GM23248 (cell line): ENCODE measurements around the gene ZNF41.

ENCODE experiments used
- EZH2 ChIP-seq: fragments of 200-600 bp; sonication (generic); IDR thresholded peaks from 2 replicates; pipeline ENCODE4 v1.6.1; 2018; ENCODE audit warnings: antibody characterized with exemption, mild to moderate bottlenecking; ENCODE audit not compliant: insufficient read depth, poor library complexity, severe bottlenecking
- EZH2phosphoT487 ChIP-seq: fragments of 200-600 bp; sonication (generic); IDR thresholded peaks from 2 replicates; pipeline ENCODE4 v1.6.1; 2018; ENCODE audit warnings: antibody characterized with exemption, moderate library complexity, mild to moderate bottlenecking, low read depth; ENCODE audit not compliant: insufficient read depth

GRCh38 chrX:47518144-47518543 is 35.1 kb upstream of the ZNF41 start:
- TF ChIP-seq EZH2 (no peak), EZH2phosphoT487 (no peak)
